ENCODE results near the gene WDR37.

WDR37 gene

GRCh38 chr10:1163204-1163660 is 107.0 kb downstream of the WDR37 start:
- no peak overlapping the region for H3K4me3 ChIP-seq (ENCODE audit: low read depth, low read length)

GRCh38 chr10:1163831-1164230 is 107.6 kb downstream of the WDR37 start:
- H3K4me3 ChIP-seq (ENCODE audit: low read depth, low read length) = no peak overlapping the region

DNA sequence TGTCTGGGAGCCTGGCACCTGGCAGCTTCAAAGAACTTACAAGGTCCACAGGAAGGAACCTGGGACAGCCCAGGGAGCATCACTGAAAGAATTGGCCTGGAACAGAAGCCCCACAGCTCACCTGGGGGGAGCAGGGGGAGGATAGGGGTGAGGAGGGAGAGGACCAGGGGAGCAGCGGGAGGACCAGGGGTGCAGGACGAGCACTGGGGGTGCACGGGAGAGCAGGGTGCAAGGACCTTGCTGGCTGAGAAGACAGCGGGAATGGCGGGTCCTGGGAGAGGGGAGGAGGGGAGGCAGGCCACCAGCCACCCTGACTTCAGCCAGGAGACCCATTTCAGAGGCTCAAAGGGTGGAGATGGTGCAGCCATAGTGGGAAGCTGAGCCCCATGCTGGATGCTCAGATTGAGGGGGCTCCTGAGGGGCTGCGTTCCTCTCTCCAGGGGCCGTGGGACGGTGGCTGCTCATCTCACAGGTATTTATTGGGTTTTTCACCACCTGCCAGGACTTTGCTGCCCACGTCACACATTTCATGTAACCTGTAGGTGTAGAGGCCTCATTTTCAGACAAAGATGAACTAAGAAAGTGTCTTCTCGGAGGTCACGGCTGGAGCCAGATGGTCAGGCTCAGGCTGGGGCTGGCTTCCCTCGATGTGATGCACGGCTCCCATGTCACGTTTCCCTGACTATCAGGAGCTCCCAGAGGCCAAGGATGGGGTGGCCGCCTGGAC is 110.1 kb downstream of the WDR37 start:
- no peak overlapping the region for H3K4me3 ChIP-seq (ENCODE audit: low read depth, low read length)

DNA sequence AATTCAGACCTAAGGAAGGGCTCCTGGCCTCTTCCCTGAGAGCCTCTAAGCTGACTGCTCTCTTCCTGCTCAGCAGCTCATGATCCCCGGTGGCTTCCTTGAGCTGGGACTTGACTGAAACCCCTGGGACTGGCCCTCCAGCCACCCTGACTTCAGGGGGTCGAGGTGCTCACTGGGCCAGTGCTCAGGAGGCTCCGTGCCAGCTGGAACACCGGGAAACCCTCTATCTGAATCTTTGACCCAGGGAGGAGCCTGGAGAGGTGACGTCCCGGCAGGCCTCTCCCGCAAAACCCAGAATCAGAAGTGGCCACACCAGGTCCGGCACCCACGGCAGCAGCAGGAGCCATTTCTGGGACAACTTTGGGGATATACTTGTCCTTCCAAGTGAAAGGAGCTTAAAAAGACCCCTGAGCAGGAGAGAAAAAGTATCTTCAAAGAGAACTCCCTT is 110.7 kb downstream of the WDR37 start:
- no peak overlapping the region for H3K4me3 ChIP-seq (ENCODE audit: low read depth, low read length)

DNA sequence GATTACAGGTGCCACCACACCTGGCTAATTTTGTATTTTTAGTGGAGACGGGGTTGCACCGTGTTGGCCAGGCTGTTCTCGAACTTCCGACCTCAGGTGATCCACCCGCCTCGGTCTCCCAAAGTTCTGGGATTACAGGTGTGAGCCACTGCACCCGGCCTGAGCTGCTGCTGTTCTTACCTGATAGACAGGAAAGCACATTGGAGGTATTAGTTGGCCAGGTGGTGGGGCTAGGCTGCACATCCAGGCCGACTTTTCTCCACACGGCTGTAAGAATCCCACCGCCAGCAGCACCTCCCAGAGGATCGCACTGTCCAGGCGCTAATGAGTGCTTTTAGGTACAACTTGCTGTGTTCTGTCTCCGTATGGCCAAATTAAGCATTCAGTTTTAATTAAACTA is 112.6 kb downstream of the WDR37 start:
- H3K4me3 ChIP-seq (ENCODE audit: low read depth, low read length) = no peak overlapping the region

DNA sequence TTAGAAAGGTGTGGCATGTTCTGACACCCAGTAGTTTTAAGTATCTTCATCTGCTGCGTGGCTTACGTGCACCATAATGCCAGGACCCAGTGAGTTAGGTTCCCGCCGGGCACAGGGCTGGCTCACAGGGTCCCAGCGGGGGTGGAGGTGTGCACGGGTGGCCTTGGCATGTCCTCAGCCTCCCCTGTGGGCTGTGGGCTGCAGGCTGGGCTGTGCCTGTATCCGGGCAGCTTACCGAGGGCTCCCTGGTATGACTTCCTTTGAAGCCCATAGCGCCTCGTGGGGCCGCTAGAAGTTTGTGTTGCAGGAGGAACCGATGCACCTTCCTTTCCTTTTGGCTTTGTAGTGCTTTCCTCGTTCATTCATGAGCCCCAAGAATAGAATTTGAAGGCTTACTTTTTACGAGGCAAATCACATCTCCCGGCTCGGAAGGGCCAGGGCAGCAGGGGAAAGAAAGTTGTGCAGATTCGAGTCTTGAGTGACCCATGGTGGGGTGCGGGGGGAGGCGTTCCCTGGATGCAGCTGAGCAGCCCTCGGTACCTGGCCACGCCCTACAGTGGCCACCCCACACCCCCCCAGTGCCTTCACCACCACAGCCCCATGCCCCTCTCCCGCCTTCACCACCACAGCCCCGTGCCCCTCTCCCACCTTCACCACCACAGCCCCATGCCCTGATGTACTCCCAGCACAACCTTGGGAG is 113.2 kb downstream of the WDR37 start:
- H3K4me3 ChIP-seq (ENCODE audit: low read depth, low read length) = no peak overlapping the region

DNA sequence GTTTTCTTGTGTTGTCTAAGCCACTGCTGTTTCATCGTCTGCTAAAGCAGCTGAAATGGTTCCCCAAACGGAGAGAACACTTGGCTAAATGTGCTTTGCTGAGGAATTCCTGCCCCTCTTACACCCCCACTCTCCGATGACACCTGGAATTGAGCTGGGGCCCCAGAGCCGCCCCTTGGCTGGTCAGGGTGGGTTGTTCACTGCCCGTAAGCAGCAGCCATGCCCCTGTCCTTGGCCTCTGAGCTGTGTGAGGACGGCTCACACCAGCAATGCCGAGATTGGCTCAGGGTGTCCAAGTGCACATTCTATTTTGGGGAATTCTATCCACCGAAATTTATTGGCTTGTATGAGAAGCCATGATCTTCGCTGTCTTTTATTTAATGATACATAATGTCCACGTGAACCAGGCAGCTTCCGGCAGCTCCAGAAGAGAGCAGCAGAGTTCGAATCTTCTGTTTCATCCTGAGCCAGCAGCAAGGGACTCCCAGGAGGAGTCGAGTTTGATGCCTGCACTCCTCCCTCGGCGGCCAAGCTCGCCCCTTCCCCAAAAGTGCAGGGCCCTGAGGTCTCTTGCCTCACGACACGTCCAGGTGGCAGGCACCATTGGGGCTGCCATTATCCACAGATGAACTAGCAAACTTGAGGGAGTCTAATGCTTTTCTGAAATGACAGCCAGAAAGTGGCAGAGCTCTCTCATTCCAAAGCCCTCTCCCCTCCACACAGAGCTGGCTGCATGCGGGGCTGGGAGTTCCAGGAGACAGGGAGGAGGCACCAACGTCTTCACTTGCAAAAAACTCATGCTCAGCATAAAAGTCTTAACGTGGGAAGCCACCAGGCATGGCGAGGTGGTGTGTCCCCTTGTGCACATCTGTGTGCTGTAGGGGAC is 114.0 kb downstream of the WDR37 start:
- H3K4me3 ChIP-seq (ENCODE audit: low read depth, low read length) = no peak overlapping the region

DNA sequence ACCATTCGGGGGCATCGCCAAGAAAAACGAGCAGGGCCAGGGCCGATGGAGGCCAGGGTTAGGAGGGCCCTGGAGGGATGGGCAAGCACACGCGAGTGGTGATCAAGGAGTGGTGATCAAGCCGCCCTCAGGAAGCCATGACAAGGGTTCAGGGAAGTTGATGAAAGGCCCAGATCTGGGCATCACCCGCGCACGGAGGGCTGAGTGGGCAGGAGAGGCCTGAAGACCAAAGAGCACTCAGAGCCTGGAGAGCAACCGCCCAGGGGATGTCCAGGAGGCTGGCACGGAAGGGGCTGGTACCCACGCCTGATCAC is 114.6 kb downstream of the WDR37 start:
- H3K4me3 ChIP-seq (ENCODE audit: low read depth, low read length) = no peak overlapping the region

- no peak overlapping the region for H3K4me3 ChIP-seq (ENCODE audit: low read depth, low read length)
Measured at GRCh38 chr10:1171182-1171581, 115.0 kb downstream of the WDR37 start.

DNA sequence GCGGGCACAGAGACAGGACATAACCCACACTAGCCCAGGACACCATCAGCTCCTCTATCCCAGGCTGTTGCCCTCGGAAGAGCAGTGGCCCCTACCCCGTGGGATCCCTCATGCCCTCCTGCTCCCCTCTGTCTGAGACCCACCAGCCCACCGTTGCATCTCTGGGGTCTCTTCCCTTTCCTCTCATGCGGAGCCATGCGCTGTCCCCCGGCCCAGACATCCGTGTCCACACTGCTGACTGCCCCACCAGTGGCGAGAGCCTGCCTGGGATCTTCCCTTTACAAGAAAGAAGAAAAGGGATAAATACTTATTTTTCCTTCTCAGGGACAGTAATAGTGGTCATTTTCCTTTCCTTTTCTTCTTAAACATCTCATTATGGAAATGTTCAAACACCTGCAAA is 115.4 kb downstream of the WDR37 start:
- no peak overlapping the region for H3K4me3 ChIP-seq (ENCODE audit: low read depth, low read length)

- H3K4me3 ChIP-seq (ENCODE audit: low read depth, low read length) = no peak overlapping the region
Measured at GRCh38 chr10:1172256-1172984, 116.2 kb downstream of the WDR37 start.

DNA sequence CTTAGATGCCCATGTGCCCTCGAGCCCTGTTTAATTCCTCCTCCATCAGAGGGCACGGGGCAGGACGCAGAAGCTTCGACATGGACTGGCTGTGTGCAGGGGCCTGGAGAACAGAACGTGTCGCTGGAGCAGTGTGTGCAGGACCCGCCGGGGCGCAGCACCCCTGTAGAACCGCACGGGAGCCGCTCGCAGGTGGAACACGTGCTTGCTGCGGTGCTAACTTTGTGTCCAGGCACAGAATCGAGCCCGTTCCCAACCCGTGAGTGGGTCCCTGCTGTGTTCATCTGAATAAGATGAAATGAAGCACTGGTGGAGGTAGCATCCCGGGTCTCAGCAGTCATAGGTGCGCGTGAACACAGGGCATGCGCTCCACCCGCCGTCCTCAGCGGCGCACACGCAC is 116.9 kb downstream of the WDR37 start:
- H3K4me3 ChIP-seq (ENCODE audit: low read depth, low read length) = no peak overlapping the region

DNA sequence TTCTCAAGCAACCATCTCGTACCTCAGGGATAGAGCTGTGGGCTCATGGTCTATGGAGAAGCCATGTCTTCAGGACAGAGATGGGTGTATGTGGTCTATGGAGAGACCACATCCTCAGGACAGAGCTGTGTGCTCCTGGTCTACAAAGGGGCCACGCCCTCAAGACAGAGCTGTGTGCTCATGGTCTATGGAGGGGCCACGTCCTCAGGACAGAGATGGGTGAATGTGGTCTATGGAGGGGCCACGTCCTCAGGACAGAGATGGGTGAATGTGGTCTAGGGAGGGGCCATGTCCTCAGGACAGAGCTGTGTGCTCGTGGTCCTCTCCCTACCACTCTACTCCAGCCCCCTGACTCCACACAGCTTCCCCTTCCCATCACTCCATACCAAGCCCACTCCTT is 117.8 kb downstream of the WDR37 start:
- no peak overlapping the region for H3K4me3 ChIP-seq (ENCODE audit: low read depth, low read length)

DNA sequence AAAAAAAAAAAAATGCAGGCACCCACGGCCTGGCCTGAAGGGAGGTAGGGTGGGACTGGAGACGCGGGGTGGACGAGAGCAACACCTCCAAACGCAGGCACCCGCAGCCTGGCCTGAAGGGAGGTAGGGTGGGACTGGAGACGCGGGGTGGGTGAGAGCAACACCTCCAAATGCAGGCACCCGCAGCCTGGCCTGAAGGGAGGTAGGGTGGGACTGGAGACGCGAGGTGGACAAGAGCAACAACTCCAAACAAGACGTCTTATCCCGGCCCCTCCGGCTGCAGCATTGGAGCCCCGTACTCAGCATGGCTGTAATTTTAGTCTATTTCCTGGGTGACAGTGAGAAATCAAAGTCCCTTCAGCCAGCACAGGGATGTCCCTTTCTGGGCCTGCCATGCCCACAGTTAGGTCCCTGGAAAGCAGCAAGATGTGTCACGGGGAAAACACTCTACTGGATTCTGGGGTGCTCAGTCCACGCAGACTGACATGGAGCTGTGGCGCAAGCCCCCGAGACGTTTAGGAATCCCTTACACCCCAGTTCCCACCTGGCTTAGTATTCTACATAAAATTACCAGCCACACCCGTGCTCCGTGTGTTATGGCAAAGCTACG is 119.9 kb downstream of the WDR37 start:
- no peak overlapping the region for H3K4me3 ChIP-seq (ENCODE audit: low read depth, low read length)

- no peak overlapping the region for H3K4me3 ChIP-seq (ENCODE audit: low read depth, low read length)
Measured at GRCh38 chr10:1177936-1178335, 121.8 kb downstream of the WDR37 start.

GRCh38 chr10:1178506-1178905 is 122.3 kb downstream of the WDR37 start:
- no peak overlapping the region for H3K4me3 ChIP-seq (ENCODE audit: low read depth, low read length)

DNA sequence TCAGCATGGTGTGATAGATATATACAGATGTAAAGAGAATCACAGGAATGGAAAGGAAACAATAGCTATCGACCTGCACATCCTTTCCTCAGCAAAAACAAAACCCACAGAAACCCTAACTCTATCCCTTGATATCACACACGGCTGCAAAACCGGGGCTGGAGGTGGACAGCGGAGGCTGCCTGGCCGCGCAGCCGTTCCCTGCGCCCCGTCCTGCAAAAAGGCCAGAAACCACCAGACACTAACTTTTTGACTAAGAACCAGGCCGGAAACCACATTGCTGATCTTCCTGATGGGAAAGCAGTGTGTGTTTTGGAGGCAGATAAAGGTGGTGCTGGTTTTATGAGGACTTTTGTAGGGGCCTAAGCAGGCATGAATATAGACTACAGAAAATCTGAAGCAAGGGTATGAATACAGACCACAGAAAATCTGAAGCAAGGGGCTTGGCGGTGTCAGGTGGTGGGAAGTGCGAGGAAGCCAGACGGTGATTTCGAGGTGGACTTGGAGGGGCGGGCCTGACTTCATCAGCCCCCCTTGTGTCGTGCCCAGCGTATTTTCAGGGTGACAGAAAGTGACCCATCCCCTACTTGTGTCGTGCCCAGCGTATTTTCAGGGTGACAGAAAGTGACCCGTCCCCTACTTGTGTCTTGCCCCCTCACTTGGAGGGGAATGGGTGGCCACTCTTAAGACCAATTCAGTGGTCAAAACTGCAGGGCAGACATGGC is 123.3 kb downstream of the WDR37 start:
- no peak overlapping the region for H3K4me3 ChIP-seq (ENCODE audit: low read depth, low read length)

DNA sequence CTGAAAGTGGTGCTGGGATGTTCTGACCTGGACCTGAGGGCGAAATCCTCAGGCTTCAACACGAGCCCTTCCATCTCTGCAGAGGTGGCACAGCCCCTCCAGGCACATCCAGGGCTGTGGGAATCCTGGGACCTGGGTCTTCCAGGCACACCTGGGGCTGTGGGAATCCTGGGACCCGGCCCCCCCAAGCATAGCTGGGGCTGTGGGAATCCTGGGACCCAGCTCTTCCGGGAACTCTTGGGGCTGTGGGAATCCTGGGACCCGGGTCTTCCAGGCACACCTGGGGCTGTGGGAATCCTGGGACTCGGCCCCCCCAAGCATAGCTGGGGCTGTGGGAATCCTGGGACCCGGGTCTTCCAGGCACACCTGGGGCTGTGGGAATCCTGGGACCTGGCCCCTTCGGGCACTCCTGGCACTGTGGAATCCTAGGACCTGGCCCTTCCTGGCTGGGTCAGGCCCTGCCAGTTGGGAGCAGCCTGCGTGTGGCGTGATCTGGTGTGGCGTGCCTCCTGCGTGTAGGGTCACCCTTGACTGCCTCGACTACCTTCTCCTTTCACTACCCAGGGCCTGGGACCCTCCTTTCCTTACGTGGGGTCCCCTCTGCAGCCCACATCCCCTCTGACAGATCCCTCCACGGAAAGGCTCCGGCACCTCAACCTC is 124.0 kb downstream of the WDR37 start:
- no peak overlapping the region for H3K4me3 ChIP-seq (ENCODE audit: low read depth, low read length)

- H3K4me3 ChIP-seq (ENCODE audit: low read depth, low read length) = no peak overlapping the region
Measured at GRCh38 chr10:1180836-1181235, 124.7 kb downstream of the WDR37 start.

All from iPS-11a (cell line).